Activated CD4-positive, alpha-beta T cell treated with anti-CD3 and anti-CD28 coated beads, Interleukin-10, Interleukin-2, amounts not matched to agents 100 ng/mL and 50 ng/mL, durations not matched to agents 16 hours and 8 hours (primary cell): ENCODE results near the gene SLC5A7.

Experiments used
- DNase-seq: peaks from one replicate; pipeline ENCODE4 v3.0.0-alpha.2; 2020

SLC5A7 gene

DNA sequence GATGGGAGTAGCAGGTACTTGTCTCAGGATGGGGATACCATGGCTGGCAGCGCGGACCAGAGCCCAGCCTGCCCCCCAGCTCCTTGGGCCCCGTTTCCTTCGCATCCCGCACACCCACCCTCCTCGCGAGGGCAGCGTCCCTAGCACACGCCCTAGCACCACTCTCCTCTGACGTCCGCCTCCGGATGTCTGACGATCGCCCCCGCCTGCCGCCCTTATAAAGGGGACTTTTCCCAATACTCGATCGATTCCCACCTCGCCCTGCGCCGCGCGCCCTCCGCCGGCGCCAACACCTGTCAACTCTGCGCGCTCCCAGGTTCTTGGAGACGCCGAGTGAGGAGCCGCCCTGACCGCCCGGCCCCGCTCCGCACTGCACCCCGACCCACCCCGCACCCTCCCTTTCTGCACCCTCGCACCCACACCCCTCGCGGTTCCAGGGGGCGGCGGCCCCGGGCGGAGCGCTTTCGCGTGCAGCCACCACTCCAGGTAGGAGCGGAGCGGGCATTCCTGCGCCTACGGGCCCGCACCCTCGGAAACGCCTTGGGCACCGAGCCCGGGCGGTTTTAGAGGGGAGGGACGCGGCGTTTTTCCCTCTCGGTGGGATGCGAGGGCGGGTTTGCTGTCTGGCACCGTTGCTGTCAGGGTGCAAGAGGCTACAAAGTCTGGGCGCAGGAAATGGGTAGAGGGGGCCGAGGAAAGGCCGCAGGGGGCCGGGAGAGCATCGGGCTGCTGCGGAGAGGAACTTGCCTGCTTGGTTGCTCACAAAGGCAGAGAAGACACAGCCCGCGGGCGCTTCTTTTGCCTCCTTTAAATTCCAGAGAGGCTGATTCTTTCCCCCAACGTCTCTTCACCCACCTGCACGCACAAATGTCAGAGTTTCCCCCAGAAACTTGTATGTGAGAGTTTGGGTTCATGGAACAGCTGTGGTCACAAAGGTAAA lies at the start of gene SLC5A7:
SLC5A7 (plus strand) TSS at position 247 of the 940 bp plus-strand sequence. CDS start 1,632 bp downstream, outside the sequence.
- DNase-seq, result no peak

- no peak for DNase-seq
These were observed 24.9 kb upstream of the SLC5A7 start for GRCh38 chr2:107961395-107961794.

DNA sequence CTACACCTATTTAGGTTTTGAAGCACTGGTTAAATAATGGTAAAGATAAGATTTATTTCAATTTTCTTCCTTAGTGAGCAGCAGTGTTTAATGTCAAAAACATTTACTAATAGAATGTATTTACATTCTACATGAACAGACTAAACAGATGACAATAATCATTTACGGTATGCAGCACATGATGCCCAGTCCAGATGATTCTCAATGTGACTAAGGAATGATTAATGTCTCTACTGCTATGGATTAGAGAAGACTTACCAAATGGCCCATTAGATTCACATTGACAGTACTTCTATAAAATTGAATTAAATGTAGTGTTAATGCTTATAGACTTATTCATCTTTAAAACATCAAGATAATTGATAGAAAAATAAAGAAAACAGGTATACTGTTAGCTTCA lies 22.1 kb upstream of the SLC5A7 start:
- DNase-seq, result no peak

GRCh38 chr2:107984707-107985106 lies 1.6 kb upstream of the SLC5A7 start:
- DNase-seq, result no peak

DNA sequence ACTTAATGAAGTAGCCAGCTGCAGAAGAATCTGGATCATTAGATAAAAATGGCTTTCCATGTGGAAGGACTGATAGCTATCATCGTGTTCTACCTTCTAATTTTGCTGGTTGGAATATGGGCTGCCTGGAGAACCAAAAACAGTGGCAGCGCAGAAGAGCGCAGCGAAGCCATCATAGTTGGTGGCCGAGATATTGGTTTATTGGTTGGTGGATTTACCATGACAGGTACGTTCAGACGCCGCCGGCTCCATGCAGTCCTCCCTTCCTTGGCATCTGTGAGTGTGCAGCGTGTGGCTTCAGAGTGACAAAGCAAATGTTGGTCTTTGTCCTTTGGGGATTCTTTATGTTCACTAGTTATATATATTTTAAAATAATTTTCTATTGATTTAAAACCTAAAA lies 1.8 kb downstream of the SLC5A7 start:
- no peak for DNase-seq

GRCh38 chr2:107989445-107989844 lies 3.1 kb downstream of the SLC5A7 start:
- no peak for DNase-seq

GRCh38 chr2:107990718-107991117 lies 4.4 kb downstream of the SLC5A7 start:
- DNase-seq, result no peak

DNA sequence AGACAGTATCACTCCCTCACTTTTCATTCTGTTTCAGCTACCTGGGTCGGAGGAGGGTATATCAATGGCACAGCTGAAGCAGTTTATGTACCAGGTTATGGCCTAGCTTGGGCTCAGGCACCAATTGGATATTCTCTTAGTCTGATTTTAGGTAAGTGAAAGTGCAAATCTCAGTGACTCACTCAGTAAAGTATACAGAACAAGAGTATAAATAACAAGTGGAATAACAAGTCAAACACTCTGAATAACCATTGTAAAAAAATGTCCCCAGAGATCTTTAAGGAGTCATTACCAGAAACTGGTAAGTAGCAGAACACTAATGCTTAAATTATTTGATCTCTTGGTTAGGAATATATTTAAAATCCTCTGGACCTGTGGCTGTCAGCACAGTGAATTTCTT lies 5.7 kb downstream of the SLC5A7 start:
- DNase-seq, result no peak

DNA sequence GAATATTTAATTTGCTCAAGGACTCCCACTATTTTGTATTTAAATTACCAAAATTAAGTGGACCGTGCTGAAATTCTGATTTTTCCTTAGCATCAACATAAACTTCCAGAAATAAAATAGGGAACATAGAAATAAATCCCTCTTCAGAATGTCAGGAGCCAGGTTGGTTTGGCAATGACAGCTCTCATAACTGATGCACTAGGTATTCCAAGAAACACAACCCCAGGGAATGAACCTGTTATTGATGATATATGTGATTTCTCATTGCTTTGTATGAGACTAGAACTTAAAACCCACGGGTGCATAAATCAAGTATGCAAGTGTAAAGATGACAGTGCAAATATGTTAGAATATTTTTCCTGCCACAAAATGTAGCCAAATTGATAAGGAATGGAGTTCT lies 12.8 kb downstream of the SLC5A7 start:
- no peak for DNase-seq

DNA sequence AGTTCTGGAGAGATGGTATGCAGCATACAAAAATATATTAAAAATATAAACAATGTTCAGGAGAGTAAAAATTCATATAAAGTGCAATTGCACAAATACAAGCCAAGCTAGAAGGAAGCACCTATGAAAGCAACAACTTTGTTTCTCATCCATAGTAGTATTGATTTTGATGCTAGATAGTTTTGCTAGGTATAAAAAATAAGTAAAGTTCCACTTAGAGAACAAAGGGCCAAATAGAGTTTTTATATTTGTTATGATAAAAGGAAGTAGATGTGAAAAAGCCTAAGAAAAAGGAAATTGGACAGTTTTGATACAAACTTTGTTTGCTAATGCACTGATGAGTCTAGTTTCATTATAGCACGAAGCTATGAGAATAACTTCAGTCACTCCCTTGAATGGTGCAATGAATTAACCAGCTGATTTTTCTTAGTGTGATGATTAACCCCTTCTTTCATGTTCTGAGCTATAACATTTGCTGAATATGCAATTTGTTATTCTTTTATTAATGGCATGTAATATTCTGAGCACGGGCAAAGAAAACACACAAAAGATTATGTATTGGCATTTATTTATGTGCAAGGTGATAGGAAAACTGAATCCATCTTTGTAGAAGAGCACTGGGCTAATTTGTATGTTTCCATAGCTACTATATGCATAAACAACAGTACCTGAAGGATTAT lies 24.7 kb downstream of the SLC5A7 start:
- DNase-seq, result no peak

DNA sequence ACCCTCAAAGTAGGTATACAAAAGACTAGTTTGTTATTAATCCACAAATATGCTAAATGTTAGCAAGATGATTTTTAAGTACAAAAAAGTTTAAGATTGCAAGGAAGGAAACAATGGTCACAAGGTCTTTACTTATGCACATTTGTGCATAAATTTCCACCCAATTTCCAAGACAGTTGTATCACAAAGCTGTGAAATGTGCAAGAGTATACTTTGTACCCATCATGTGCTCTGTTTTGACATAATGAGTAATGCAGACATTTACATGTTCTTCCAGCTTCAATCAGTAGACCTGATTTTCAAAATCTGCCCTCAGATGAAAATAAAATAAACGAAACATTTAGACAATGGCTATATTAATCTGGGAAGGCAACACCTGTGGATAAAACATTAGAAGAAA lies 27.0 kb downstream of the SLC5A7 start:
- no peak for DNase-seq

DNA sequence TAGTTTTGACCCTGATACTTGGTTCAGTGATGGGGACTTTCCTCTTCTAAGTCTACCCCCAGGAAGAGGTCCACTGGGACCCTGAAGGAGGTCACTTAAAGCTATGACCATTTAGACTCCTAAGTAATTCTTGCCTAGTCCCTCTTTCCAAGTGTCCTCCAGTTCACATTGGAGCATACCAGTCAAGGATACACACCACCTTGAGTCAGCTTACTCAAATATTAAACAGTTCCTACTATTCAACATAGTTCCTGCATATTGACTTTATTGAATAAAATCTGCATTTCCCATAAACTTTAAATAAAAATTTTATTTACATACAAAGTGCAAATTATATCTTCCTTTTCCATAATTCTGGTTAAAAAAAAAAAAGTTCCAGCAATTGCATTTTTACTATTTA lies 36.3 kb downstream of the SLC5A7 start:
- DNase-seq, result no peak

DNA sequence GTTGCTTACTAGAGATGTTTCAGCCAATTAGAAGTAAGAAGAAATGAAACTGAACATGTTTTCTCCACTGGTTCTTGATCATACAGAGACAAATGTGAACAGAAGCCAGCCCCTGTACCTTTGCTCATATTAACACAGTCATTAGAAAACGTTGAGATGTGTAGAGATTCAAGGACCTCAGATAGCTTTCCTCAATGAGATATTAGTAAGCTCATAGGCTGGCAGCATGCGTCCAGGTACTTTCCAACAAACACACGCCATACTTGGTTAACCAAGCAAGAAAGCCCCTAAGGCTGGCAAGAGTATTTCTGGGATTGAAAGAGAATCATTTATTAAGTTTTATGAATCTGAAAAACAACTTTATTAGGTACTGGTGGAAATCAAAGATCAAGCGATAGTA lies 37.5 kb downstream of the SLC5A7 start:
- DNase-seq, result no peak

DNA sequence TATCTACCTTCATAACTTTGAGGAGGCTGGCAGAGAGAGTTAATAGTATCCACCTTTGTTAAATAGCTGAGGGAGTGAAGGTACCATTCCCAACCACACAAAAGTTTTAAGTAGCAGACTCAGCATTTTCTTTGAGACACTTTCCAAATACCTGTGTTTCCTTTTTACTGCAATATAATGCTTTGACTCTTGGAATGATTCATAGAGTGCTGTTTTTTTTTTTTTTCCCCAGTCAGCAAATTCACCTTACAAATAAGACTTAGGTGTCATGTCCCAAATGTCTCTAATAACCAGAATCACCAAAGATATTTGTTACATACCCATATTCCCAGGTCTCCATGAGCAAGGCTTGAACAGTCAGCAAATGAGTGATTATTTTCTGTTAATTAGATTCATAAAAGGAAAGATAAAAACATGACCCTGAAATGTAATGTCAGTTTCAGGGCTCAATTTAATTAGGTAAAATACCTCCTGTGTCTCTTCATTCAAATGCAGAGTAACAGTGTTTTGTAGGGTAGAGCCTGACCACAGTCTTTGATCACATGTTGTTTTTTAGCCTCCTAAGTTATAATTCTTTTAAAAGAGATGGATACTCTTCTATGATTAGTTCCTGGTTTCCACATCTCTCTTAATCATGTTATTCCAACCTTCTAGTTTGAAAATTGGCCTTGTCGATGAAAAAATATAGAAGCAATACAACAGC lies 39.9 kb downstream of the SLC5A7 start:
- no peak for DNase-seq

DNA sequence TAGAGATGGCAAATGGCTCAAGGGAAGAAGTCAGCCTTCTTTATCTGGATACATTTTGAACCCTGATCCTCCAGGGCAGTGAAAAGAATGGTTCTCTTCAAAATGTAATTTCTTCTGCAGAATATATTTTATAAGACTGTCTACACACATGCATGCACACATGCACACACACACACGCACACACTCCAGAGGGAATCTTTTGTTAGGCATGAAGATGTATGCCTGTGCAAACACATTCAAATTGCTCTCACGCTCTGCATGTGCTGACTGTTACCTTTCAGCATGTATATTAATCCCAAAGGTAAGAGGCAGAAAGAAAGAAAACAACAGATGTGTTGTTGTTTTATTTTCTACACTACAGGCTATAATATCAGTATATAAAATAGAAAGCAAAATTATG lies 43.2 kb downstream of the SLC5A7 start:
- no peak for DNase-seq

DNA sequence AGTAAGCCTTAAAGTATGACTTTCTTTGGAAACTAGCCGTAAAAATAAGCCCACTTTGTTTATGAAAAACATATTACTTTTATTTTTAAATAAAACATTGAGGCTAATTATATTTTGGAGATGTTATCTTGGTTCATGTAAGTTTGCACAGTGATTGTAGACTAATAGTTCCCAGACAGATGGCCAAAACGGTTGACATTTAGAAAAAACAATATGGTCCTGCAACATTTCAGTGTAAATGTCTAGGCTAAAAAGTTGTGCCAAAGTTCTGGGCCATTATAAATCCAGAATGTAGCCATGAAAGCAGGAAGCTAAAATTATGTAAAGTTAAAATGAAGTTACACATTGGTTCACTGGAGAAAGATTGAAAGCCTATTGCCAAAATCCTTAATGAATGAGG lies 43.6 kb downstream of the SLC5A7 start:
- no peak for DNase-seq

- no peak for DNase-seq
These were observed 45.2 kb downstream of the SLC5A7 start for GRCh38 chr2:108031471-108031941.

- no peak for DNase-seq
These were observed 48.5 kb downstream of the SLC5A7 start for GRCh38 chr2:108034843-108035242.

DNA sequence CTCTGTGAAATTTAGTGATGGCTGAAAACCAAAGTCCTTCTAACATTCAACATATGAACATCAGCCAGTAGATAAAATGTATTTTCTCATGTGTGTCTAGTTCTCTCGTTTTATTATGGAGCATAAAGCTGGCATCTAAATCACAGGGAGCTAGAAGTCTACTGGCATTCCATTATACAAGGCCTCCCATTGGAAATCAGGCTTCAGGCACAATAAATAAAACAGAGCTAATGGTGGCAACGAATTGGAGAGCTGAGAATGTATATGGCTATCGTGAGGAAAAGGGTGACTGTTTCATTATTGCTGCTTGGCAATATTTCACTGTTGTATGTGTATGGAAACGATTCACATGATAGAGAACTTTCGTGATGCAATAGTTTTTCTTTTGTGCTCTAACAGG lies 62.4 kb downstream of the SLC5A7 start:
- DNase-seq, result no peak

GRCh38 chr2:108058576-108059137 lies 72.3 kb downstream of the SLC5A7 start:
- no peak for DNase-seq

GRCh38 chr2:108061439-108062042 lies 75.2 kb downstream of the SLC5A7 start:
- no peak for DNase-seq
